GM21576 (cell line): ENCODE measurements around the gene GLI1.
"Not testable (repeated sequence)": the region's sequence is repeated elsewhere in the genome, so short reads cannot be mapped to it uniquely, and the experiment has no call there.

Experiments
- ATAC-seq: cut with Tn5 transposase; IDR thresholded peaks from one replicate; pipeline ENCODE4 v1.9.1; 2021; ENCODE audit warnings: mild to moderate bottlenecking, moderate library complexity; ENCODE audit not compliant: unreplicated experiment

GLI1 gene

DNA sequence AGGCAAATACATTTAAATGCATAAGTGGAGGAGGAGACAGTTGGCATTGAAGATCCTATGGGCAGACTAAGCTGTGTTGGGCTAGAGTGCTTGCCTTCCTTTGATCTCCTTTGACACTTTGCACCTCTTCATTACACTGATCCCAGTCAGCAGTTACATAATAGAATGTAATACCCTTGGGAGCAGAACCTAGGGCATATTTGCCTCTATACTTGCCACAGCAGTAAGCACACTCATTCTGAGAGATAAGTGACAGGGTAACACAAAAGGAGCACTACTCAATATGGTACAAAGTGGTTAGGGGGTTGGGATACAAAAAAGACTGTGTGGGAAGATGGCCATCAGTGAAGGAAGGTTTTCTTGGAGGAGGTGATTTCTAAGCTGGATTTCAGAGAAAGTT is 37.2 kb downstream of the GLI1 start:
- ATAC-seq, result no peak

DNA sequence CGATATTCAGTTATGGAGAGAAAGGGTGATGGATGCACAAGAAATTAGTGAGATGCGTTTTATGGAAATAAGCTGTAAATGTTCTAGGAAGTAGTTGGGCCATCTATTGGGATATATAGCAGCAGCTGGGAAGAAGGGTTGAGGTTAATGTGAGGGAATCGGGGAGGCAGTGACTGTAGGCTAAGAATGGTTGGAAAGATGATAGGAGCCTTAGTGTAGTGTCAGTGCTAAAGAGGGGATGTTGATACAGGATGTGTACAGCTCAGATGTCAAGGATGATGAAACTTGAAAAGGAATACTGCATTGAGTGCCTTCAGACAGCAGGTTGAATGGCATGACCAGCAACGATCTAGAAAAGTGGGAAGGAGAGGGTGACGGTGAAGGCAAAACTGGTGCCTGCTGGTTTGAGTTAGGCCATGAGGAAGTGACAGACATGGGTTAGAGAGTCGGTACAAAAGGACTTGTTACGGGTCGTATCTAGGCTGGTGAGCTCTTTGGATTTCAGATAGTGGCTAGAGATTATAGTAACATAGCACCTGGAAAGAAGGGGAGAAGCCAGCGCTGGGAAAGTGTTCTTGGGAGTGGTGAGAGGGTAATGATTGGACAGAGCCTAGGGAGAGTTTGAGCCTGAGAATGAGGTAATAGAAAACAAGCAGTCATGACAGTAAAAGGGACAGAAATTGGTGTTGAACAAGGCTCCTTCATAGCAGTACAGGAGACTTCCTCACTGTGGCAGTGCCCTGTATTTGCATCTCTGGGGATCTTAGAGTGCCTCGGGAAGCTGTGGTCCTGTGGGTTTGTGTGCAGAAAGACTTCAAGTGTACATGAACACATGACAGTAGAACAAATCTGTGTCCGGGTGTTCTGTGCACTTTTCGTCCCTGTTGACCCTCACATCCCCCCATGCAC is 37.9 kb downstream of the GLI1 start:
- ATAC-seq, result no peak

DNA sequence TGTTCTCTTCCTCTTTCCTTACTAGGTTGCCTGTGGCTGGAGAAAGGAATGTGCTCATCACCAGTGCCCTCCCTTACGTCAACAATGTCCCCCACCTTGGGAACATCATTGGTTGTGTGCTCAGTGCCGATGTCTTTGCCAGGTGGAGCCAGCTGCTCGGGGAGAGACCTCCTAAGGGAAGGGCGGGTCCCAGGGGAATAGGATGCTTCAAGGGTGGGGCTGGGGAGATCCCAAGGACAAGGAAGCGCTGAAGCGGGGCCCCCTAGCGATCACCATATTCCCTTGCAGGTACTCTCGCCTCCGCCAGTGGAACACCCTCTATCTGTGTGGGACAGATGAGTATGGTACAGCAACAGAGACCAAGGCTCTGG is 38.5 kb downstream of the GLI1 start:
- no peak for ATAC-seq

DNA sequence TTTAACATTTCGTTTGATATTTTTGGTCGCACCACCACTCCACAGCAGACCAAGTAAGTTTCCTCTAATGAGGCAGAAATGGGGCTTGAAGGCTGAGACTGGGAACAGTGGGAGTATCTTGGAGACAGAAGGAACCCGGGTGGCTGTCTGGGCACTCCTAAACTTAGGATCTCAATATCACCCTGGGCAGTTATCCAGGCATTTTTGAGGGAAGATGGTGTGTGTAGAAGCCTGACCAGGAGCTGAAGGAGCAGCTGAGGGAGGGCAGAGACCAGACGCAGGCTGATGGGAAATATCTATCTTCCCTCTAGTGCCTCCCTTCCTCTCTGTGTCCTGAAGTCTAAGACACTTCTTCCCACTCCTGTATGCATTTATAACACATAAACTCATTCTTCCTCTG is 39.0 kb downstream of the GLI1 start:
- ATAC-seq, result no peak

DNA sequence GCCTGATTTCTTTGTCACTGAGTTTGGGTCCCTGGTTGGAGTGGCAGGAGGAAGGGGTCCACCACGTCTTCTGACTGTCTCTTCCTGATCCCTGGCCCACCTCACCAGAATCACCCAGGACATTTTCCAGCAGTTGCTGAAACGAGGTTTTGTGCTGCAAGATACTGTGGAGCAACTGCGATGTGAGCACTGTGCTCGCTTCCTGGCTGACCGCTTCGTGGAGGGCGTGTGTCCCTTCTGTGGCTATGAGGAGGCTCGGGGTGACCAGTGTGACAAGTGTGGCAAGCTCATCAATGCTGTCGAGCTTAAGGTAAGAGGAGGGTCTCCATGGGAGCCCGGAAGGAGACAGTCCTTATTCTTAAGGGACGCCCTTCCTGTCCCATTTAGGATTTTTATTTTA is 40.6 kb downstream of the GLI1 start:
- no peak for ATAC-seq

DNA sequence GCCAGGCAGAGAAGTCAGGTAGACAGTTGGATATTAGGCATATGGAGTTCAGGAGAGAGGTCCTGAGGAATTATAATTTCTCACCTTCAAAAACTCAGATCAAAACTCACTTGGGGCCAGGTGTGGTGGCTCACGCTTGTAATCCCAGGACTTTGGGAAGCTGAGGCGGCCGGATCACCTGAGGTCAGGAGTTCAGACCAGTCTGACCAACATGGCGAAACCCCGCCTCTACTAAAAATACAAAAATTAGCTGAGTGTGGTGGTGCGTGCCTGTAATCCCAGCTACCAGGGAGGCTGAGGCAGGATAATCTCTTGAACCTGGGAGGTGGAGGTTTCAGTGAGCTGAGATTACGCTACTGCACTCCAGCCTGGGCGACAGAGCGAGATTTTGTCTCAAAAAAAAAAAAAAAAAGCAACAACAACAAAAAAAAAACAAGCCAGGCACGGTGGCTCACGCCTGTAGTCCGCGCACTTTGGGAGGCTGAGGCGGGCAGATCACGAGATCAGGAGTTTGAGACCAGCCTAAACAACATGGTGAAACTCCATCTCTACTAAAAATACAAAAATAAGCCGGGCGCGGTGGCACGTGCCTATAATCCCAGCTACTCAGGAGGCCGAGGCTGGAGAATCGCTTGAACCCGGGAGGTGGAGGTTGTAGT is 42.9 kb downstream of the GLI1 start:
- ATAC-seq, result not testable (repeated sequence)

DNA sequence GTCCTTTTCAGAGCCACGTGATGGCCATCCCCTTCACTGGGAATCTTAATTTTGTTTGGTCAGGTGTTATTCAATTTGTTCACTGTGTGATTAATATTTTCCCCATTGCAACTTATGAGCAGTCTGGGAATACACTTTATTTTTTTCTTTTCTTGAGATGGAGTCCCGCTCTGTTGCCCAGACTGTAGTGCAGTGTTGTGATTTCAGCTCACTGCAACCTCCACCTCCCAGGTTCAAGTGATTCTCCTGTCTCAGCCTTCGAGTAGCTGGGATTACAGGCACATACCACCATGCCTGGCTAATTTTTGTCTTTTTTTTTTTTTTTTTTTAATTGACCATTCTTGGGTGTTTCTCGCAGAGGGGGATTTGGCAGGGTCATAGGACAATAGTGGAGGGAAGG is 47.0 kb downstream of the GLI1 start:
- ATAC-seq, result not testable (repeated sequence)

DNA sequence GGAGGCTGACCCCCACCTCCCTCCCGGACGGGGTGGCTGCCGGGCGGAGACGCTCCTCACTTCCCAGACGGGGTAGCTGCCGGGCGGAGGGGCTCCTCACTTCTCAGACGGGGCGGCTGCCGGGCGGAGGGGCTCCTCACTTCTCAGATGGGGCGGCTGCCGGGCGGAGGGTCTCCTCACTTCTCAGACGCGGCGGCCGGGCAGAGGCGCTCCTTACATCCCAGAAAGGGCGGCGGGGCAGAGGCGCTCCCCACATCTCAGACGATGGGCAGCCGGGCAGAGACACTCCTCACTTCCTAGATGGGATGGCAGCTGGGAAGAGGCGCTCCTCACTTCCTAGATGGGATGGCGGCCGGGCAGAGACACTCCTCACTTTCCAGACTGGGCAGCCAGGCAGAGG is 48.2 kb downstream of the GLI1 start:
- ATAC-seq, result not testable (repeated sequence)

DNA sequence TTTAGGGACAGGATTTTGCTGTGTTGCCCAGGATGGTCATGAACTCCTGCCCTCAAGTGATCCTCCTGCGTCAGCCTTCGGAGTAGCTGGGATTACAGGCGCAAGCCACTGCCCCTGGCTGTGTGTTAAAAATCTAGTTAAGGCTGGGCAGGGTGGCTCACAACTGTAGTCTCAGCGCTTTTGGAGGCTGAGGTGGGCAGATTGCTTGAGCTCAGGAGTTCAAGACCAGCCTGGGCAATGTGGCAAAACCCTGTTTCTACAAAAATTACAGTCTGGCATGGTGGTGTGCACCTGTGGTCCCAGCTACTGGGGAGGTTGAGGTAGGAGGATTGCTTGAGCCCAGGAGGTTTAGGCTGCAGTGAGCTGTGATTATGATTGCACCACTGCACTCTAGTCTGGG is 51.6 kb downstream of the GLI1 start:
- no peak for ATAC-seq

DNA sequence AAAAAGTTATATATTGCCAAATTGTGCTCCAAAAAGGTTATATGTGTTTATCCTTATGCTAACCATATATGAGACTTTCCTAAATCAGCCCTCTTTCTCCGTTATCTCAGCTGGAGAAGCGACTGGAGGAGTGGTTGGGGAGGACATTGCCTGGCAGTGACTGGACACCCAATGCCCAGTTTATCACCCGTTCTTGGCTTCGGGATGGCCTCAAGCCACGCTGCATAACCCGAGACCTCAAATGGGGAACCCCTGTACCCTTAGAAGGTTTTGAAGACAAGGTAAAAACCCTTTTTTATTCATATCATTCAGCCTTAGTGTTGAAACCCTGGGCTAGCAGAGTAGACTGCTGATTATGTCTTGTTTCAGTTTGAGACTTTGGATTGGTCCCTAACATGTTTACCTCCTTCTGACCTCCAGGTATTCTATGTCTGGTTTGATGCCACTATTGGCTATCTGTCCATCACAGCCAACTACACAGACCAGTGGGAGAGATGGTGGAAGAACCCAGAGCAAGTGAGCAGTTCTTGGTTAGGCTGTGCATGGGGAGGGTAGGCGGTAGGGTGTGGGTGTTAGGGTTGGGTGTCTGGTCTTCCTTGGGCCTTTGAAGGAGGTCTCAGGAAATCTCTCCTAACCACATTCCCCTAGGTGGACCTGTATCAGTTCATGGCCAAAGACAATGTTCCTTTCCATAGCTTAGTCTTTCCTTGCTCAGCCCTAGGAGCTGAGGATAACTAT is 52.2 kb downstream of the GLI1 start:
- ATAC-seq, result no peak

DNA sequence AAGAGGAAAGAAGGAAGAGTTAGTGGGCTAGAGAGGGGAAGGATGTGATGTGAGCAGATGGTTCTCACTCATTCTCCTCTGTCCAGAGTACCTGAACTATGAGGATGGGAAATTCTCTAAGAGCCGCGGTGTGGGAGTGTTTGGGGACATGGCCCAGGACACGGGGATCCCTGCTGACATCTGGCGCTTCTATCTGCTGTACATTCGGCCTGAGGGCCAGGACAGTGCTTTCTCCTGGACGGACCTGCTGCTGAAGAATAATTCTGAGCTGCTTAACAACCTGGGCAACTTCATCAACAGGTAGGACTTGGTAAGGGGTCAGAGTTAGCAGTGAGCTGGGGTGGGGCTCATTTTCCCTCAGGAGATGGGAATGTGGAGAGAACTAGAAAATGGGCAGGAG is 53.1 kb downstream of the GLI1 start:
- no peak for ATAC-seq

DNA sequence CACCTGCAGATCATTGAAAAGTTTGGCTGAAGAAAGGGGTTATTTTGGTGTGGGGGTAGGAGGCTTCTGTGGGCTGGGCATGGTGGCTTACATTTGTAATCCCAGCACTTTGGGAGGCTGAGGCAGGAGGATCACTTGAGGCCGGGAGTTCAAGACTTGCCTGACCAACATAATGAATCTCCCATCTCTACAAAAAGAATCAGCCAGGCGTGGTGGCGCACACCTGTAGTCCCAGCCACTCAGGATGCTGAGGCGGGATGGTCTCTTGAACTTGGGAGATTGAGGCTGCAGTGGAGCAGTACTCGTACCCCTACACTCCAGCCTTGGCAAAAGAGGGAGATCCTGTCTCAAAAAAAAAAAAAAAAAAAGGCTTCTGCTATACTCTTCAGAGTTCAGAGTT is 53.7 kb downstream of the GLI1 start:
- ATAC-seq, result no peak

DNA sequence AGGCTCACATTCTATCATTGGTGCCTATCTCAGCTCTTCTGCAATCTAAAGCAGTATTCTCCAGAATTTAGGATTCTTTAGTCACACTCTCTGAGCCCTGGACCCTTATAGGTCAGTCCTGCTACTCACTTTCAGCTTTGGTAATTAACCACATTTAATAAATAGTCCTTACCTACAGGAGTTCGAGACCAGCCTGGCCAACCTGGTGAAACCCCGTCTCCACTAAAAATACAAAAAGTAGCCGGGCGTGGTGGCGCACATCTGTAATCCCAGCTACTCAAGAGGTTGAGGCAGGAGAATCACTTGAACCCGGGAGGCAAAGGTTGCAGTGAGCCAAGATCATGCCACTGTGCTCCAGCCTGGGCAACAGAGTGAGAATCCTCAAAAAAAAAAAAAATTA is 54.1 kb downstream of the GLI1 start:
- ATAC-seq, result not testable (repeated sequence)

DNA sequence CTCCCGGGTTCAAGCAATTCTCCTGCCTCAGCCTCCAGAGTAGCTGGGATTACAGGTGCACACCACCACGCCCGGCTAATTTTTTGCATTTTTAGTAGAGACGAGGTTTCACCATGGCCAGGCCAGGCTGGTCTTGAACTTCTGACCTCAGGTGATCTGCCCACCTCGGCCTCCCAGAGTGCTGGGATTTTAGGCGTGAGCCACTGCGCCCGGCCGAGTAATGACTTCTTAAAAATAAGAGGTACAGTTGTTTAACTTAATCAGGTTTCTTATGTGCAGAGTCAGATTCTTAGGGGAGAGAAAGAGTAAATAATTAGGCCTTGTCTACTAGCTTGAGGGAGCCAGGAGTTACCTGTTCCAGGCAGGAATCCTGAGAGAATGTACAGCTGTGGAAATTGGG is 54.7 kb downstream of the GLI1 start:
- ATAC-seq, result not testable (repeated sequence)

DNA sequence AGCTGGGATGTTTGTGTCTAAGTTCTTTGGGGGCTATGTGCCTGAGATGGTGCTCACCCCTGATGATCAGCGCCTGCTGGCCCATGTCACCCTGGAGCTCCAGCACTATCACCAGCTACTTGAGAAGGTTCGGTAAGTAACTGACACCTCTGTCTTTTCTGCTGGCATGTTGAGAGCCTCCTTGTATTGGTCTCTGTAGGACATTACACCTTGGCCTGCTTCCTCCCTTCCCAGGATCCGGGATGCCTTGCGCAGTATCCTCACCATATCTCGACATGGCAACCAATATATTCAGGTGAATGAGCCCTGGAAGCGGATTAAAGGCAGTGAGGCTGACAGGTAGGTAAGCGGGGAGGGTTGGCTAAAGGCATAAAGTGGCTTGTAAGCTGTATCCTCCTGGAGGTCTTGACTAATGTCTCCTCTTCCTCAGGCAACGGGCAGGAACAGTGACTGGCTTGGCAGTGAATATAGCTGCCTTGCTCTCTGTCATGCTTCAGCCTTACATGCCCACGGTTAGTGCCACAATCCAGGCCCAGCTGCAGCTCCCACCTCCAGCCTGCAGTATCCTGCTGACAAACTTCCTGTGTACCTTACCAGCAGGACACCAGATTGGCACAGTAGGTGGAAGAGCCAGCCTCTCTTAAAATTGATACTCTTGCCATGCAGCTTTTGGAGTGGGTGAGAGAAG is 55.3 kb downstream of the GLI1 start:
- ATAC-seq, result no peak

DNA sequence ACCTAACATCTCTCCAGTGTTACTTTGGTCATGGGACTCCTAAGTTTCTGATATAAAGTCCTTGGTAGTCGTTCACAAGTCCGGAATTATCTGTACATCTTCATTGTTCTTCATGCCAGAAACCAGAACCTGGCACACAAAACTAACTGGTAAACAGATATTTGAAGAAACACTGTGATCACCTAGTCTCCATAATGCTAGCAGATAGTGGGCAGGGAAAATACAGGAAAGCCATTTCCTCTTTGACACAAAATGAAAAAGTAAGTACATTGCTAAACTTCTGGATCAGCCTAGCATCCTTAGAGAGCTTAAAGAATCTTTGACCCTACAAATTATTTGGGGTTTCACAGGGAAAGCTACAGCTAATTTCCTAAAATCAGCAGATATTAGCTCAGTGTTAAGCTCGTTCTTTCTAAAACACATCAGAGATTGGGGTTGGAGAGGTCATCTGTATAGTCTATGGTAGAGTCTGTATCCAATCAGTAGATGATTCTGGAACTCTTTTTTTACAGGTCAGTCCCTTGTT is 55.9 kb downstream of the GLI1 start:
- no peak for ATAC-seq

DNA sequence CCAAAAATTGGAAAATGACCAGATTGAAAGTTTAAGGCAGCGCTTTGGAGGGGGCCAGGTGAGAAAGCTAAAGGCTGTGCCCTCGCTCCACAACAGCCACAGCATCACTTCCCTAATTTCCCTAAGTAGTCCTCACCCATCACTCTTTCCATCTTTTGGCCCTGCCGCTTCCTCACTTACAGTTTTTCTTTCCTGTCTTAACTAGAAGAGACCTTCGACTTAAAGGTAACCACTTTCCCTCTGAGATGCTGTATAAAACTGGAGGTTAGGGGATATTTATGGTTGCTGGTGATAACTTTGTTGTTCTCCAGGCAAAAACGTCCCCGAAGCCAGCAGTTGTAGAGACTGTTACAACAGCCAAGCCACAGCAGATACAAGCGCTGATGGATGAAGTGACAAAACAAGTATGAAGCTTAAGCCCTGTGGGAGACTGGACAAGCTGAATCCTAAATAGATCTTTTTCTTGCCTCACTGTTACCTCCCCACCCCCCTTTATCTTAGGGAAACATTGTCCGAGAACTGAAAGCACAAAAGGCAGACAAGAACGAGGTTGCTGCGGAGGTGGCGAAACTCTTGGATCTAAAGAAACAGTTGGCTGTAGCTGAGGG is 56.5 kb downstream of the GLI1 start:
- ATAC-seq, result no peak

DNA sequence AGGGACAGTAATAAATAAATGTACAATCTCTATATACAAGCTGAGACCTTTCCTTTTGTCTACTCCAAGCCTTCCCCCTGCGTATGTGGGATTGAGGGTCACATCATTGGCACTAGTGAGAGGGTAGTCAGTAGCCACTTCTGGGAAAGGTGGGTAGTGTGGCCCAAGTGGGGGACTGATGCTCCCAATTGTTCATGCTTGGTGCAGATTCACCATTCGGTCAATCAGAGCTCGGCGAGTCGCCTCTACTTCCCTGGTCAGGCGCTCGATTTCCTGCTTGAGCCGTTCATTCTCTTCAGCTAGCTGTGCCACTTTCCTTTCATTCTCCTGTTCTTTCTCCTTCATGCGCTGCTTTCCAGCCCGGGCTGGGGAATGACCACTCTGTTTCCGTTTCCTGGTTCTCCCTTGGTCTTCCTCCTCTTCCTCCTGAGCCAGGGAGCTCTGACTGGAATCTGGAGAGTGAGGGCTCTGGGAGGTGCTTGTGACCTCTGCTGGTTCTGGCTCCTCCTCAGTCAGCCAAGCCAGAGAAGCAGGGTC is 57.1 kb downstream of the GLI1 start:
- no peak for ATAC-seq

DNA sequence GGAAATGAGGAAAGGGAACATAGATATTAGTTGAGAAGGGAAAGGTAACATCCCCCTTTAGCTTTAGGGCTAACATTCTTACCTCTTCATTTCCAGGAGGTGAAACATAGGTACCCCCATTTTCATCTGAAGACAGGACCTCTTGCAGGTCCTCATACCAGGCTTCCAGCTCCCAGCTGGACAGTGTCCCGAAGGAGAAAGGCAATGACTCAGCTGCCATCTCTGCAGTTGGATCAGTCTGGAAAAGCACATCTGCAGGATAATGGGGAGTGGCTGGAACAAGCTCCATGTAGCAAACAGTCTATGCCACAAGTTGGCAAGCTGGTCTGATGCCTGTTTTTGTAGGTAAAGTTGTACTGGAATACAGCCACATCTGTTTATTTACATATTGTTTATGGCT is 57.6 kb downstream of the GLI1 start:
- no peak for ATAC-seq

DNA sequence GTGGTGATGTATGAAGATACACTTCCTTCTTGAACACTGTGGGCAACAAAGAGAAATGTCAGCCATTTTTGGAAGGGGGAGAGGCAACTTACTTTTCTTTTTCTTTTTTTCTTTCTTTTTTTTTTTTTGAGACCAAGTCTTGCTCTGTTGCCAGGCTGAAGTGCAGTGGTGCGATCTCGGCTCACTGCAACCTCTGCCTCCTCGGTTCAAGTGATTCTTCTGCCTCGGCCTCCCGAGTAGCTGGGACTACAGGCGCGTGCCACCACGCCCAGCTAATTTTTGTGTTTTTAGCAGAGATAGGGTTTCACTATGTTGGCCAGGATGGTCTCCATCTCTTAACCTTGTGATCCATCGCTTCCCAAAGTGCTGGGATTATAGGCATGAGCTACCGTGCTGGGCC is 58.1 kb downstream of the GLI1 start:
- ATAC-seq, result not testable (repeated sequence)
